GM19043 (cell line): ENCODE results near the gene CDK8.

ENCODE experiments used
- ATAC-seq: cut with Tn5 transposase; IDR thresholded peaks from one replicate; pipeline ENCODE4 v1.9.1; 2021; ENCODE audit warnings: low read depth; ENCODE audit not compliant: unreplicated experiment

CDK8 gene

DNA sequence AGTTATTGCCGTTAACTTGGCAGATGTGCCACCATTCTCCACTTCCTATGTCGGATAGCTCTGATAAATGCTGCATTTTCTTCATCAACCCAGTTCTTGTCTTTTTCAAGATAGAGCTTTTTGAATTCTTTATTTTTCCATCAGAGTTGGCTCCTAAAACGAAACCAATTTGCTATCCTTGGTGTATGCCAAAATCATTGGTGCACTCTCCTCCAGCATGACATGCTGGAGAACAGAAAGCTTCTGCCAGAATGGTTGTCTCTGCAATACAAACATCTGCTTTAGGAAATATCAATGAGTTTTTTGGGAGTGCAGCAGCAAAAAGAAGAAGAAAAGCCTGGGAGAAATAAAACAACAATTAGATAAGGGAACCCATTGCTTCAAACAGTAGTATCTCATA is 124.2 kb downstream of the CDK8 start:
- ATAC-seq = no peak

- ATAC-seq = no peak
Observed at GRCh38 chr13:26379831-26380230, 125.9 kb downstream of the CDK8 start.

GRCh38 chr13:26380930-26381329 is 127.0 kb downstream of the CDK8 start:
- ATAC-seq = no peak

DNA sequence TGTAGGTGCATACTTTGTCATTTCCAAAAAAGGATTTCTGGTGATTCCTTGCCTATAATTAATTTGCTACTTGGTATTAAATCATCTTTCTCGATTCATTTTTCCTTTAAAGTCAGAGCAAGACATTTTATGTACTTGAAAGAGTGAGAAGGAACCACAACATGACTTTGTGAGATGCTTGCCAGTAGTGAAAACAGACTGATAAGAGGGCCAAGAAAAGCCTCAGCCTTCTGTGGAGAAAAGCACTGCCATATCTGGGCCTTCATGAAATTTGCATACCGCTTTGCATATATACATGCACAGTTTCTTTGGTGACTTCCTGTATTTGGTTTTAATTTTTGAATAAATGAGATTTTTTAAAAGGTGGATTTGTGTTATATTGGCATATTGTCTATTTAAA is 128.4 kb downstream of the CDK8 start:
- no peak for ATAC-seq

DNA sequence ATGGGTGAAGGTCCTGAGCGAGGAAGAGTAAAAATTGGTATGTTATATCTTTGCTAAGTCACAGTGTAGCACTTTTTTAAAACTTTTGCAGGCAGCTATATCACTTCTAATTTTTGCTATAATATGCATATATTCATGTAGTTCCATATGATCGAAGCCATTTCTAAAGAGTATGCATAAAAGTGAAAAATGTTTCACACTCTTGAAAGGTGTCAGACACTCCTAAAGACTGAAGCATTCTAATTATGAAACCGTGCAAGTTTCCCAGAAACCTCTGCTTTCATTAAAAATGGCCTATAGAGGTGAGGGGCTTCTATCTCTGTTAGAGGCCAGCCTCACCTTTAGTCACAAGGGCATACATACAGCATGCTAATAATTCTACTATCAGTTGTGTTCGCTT is 128.9 kb downstream of the CDK8 start:
- no peak for ATAC-seq

DNA sequence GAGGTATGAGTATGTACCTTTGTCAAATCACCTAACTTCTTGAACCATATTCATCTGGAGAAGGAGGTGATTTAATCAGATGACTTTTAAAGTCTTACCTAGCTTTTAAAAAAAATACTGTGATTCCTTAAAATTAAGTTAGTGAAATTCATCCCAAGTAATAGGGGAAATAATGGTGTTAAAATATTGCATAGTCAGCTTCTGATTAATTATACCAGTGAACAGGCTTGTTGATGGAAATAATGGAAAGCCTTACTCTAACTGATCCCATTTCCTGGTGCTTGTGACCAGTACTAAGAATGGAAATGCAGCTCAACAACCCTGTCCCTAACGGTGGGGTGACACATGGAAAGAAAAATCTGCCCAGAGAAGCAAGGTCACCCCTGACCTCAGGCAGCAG is 130.7 kb downstream of the CDK8 start:
- no peak for ATAC-seq

GRCh38 chr13:26386026-26386425 is 132.1 kb downstream of the CDK8 start:
- no peak for ATAC-seq

GRCh38 chr13:26390203-26390602 is 136.3 kb downstream of the CDK8 start:
- no peak for ATAC-seq

DNA sequence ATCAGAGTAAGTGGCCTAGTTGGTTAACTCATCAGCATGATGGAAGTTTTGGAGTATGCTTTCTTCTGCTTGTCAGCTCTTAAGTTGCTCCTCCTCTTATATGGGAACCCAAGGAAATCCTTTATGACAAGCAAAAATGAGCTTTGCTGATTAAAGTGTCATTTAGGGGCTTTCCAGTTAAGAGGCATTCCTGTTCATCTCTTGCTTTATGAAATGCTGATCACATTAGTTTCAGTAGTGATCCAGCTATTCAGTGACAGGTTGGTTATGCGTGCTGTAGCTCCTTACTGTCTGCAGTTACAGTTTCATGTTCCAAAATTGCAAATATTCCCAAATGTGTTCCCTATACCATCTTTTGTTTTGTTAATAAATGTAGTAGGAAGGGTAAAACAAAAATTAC is 146.6 kb downstream of the CDK8 start:
- ATAC-seq = no peak

DNA sequence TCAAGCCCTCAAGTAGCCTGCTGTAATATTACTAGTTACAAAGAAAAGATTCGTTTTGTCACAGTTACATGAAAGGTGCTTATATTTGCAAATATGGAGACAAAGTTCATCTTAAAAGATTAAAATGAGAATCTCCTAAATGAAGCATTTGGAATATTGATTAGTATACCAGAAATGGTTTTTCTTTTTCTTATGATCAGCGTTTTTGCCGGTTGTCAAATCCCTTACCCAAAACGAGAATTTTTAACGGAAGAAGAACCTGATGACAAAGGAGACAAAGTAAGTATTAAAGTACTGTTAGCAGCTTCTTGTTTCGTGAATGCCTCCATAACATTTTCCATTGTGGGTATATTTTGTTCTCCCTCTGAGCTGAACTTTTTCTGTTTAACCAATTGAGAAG is 147.1 kb downstream of the CDK8 start:
- no peak for ATAC-seq

DNA sequence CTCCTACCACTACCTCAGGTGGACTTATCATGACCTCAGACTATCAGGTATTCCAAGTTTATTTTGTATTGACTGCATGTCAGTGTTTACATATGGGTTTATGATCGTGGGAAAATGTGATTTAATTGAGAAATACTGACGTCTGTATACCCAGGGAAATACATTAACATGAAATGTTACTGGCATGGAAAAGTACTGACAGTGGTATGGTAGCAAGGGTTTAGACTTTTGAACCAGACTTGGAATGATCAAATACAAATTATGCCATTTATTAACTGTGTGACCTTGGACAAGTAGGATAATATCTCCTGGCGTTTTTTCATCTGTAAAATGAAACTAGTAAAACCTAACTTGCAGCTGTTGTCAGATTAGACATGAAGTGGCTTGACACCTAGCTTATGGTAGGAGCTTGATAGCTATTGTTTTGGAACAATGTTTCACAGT is 147.7 kb downstream of the CDK8 start:
- ATAC-seq = no peak

- ATAC-seq = no peak
Observed at GRCh38 chr13:26406791-26407190, 152.9 kb downstream of the CDK8 start.

GRCh38 chr13:26411206-26411605 is 157.3 kb downstream of the CDK8 start:
- no peak for ATAC-seq

DNA sequence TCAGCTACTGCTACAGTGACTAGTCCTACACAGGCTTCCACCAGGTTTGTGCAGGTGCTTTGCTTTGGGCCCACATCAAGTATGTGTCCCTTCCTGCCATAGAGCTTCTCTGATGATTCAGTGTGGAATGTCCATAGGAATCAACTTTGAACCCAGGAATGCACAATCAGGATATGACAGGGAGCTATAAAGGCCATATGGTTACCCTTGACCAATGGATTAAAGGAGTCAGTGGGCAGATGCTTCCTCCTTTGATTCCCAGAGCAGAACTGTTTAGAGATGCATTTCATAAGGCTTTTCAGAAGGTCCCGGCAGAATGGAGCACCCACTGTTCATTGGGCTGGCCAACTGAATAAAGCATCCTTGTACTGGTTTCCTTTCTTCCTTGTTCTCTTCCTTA is 158.3 kb downstream of the CDK8 start:
- ATAC-seq = no peak

DNA sequence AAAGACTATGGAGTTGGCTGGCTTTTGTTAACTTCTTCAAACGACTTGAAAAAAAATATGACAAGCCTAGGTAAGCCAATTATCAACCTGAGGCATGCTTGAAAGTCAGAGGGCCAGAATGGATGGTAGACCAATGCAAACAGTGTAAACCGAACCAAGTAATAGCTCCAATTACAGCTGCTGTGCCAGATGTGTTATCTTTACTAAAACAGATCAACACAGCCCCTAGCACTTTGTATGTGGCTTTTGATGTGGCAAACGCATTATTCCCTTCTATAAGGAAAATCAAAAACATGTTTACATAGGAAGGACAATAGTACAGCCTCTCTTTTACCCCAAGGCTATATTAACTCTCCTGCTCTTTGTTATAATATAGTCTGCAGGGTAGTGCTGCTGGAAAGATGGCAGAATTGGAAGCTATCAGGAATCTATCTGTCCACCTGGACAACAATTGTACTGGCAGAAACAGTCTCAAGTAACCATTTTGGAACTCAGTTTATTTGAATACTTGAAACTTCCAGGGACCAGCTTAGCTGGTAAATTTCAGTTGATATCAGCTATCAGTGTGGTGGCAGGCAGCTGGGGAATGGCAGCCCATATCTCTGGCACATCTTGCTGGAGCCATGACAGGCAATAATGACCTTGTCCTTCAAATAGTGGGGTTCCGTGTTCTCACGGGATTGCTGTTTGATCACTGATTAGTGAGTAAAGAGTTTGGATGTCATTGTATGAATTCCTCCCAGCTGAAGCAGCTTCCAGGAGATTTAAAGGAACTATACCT is 159.2 kb downstream of the CDK8 start:
- no peak for ATAC-seq

- no peak for ATAC-seq
Observed at GRCh38 chr13:26420282-26420960, 166.5 kb downstream of the CDK8 start.

GRCh38 chr13:26422036-26422435 is 168.1 kb downstream of the CDK8 start:
- ATAC-seq = no peak

- ATAC-seq = no peak
Observed at GRCh38 chr13:26423629-26424028, 169.7 kb downstream of the CDK8 start.

DNA sequence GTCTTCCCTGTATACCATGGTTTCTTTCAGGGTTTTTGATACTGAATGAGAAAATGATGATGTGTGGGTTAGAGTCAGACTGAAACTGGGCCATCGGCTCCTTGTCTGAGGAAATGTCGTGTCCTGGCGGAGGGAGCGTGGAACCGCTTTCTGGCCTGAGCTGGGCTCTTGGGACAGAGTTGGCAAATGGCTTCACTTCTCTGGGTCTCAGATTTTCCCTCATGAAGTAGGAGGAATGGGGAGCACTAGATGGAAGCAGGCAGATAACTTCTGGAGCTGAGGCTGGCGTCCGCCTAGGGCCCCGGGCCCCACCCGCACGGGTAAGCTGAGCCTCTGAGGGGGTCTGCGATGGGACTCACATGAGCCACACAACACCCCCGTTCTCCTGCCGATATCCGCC is 170.3 kb downstream of the CDK8 start:
- no peak for ATAC-seq

DNA sequence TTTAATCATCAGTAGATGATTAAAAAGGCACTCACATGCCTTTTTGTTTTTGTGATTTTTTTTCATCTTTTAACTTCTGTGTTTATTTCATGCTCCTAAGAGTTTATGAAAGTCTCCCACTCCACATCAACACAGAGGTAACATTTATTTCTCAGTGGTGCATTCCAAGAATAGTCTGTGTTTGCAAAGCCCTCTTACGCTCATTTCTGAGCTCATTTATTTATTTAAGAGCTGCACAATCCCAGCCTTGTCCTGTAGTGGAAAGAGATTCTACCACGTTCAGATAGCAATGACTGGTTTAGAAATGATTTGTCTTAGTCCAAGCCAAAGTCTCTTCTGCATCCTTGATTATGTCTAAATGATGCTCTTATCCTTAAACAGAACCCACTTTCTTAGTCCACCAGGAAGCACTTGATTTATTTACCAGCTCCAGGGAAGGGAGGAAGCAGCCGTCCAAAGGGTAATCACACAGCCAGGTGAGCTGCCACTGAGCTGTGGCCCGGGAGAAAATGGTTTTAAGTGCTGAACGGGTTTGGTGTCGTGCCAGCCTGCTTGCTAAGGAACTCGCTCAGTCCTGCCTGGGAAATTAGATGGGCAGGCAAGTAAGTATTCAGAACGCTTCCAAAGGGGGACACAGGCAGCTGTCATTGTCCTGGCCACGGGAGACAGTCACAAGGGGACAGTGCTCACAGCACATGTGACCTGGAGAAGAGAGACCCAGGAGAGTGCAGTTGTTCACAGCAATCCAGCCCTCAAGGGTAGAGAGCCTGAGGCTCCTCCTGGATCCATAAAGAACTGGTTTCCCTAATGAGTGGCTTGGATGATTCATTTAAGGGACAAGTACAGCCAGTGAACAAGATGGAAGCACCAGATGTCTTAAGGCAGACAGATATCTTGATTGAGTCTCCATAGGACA is 171.8 kb downstream of the CDK8 start:
- ATAC-seq = no peak

DNA sequence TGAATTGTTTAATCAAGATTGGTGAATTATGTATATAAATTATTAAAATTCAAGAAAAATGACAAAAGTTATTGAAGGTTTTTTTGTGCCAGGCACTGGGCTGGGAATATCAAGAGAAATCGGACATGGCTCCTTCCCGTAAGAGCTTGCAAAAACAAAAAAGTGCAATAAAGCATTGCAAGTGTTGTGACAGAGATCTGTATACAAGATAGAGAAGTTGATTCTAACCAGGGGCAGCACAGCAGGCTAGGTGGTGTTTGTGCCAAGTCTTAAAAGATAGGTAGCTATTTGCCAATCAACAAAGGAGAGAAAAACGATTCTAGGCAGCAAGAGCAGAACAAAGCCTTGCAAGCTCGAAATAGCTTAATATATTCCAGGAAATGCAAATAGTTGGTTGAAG is 179.8 kb downstream of the CDK8 start:
- no peak for ATAC-seq
